HepG2 (cell line): Measurements from ENCODE around the gene ZNF546. TPM values are rescaled to one million over a fixed set of nuclear protein-coding genes. Genes with fewer than 3 reads are reported as not detected.
A peak's percentile ranks its signal among the peaks of the same experiment; 100 is the strongest.

Source experiments
- ARNT2 ChIP-seq: sonication (generic); formaldehyde crosslinking; IDR thresholded peaks from 2 replicates; pipeline ENCODE4 v1.8.0; 2022; ENCODE audit warnings: mild to moderate bottlenecking, low read depth, missing genetic modification reagents, moderate library complexity
- DMAP1 ChIP-seq: IDR thresholded peaks from 2 replicates; pipeline ENCODE4 v1.6.1; 2016
- DPF2 ChIP-seq: sonication (generic); formaldehyde crosslinking; IDR thresholded peaks from 2 replicates; pipeline ENCODE4 v1.4.0; 2020; ENCODE audit warnings: mild to moderate bottlenecking, low read depth, missing genetic modification reagents, borderline replicate concordance
- E2F5 ChIP-seq: sonication (generic); formaldehyde crosslinking; conservative IDR thresholded peaks from 2 replicates; pipeline ENCODE4 v1.4.0; 2020; ENCODE audit warnings: missing genetic modification reagents
- EEA1 ChIP-seq: sonication (generic); formaldehyde crosslinking; IDR thresholded peaks from 2 replicates; pipeline ENCODE4 v1.5.1; 2020; ENCODE audit warnings: mild to moderate bottlenecking, missing genetic modification reagents, borderline replicate concordance
- KLF16 ChIP-seq, 2 experiments: sonication (generic) in 1 of 2; formaldehyde crosslinking in 1 of 2; IDR thresholded peaks; 2 replicates each; pipeline versions ENCODE4 v1.6.1 to v1.8.0; 2016 to 2023; ENCODE audit warnings: missing genetic modification reagents in 2 of 2, missing compliant biosample characterization in 1 of 2
- NR2F6 ChIP-seq, 2 experiments: IDR thresholded peaks; 2 replicates each; pipeline ENCODE4 v1.6.1; 2016; ENCODE audit warnings: antibody characterized with exemption in 1 of 2, mild to moderate bottlenecking in 1 of 2
- PHF5A ChIP-seq: IDR thresholded peaks from one replicate; pipeline ENCODE4 v1.6.1; 2018; ENCODE audit warnings: low read depth, missing genetic modification reagents; ENCODE audit not compliant: unreplicated experiment
- PPARG ChIP-seq: conservative IDR thresholded peaks from 2 replicates; pipeline ENCODE4 v1.6.1; 2016; ENCODE audit warnings: missing biosample characterization, missing genetic modification reagents
- PRDM4 ChIP-seq: sonication (generic); formaldehyde crosslinking; IDR thresholded peaks from 2 replicates; pipeline ENCODE4 v1.9.0; 2021; ENCODE audit warnings: missing genetic modification reagents, borderline replicate concordance
- RNF219 ChIP-seq: sonication (generic); formaldehyde crosslinking; IDR thresholded peaks from 2 replicates; pipeline ENCODE4 v1.5.0; 2020; ENCODE audit warnings: mild to moderate bottlenecking, missing genetic modification reagents
- SMYD3 ChIP-seq: sonication (generic); formaldehyde crosslinking; IDR thresholded peaks from 2 replicates; pipeline ENCODE4 v1.8.1; 2023; ENCODE audit warnings: mild to moderate bottlenecking, missing genetic modification reagents
- TARDBP ChIP-seq: sonication (generic); formaldehyde crosslinking; IDR thresholded peaks from 2 replicates; pipeline ENCODE4 v1.8.0; 2022; ENCODE audit warnings: mild to moderate bottlenecking, missing genetic modification reagents
- ZNF180 ChIP-seq: sonication (generic); formaldehyde crosslinking; IDR thresholded peaks from 2 replicates; pipeline ENCODE4 v1.4.0; 2020; ENCODE audit warnings: low read depth, missing genetic modification reagents, borderline replicate concordance
- ZNF256 ChIP-seq: sonication (generic); formaldehyde crosslinking; conservative IDR thresholded peaks from 2 replicates; pipeline ENCODE4 v1.4.0; 2020; ENCODE audit warnings: missing genetic modification reagents
- ZNF30 ChIP-seq: sonication (generic); formaldehyde crosslinking; IDR thresholded peaks from 2 replicates; pipeline ENCODE4 v1.5.0; 2020; ENCODE audit warnings: mild to moderate bottlenecking, missing genetic modification reagents
- ZNF546 ChIP-seq: sonication (generic); formaldehyde crosslinking; conservative IDR thresholded peaks from 2 replicates; pipeline ENCODE4 v1.8.1; 2023; ENCODE audit warnings: mild to moderate bottlenecking, missing genetic modification reagents
- polyA plus RNA-seq, 8 experiments: library from polyadenylated mRNA; depleted of rRNA in 3 of 8; stranded (reverse) in 7 of 8; unstranded in 1 of 8; fragments of >200 nt; fragmentation: Illumina TruSeq in 4 of 8; extraction: Trizol in 4 of 8; gene quantifications; 2 replicates each; pipeline versions ENCODE4 v1.2.1 to v1.2.3, GENCODE V29; 2011 to 2016; ENCODE audit warnings: low read depth in 4 of 8, missing spikeins in 1 of 8, mixed read lengths in 1 of 8; ENCODE audit not compliant: insufficient read depth in 1 of 8
- total RNA-seq, 5 experiments: library from RNA; depleted of rRNA; stranded (reverse); fragments of >200 nt; fragmentation: Illumina TruSeq; extraction: Trizol; gene quantifications; 2 replicates each; pipeline ENCODE4 v1.2.3, GENCODE V29; 2016; ENCODE audit warnings: low read depth in 1 of 5
- TF ChIP-seq, protein P1 (sequence below): sonication (generic); formaldehyde crosslinking; IDR thresholded peaks from 2 replicates; pipeline ENCODE4 v1.4.0; 2020; ENCODE audit warnings: missing genetic modification reagents, mild to moderate bottlenecking, borderline replicate concordance
- TF ChIP-seq, protein P2 (sequence below): IDR thresholded peaks from 2 replicates; pipeline ENCODE4 v1.6.1; 2016; ENCODE audit warnings: missing compliant biosample characterization, missing genetic modification reagents, borderline replicate concordance

Gene ZNF546
- total and polyA plus RNA-seq, 2 of the 13 experiments (the other 11 are each of a cell fraction or from before 2014, with no cell fraction given): 2.2 to 4.1 TPM

DNA sequence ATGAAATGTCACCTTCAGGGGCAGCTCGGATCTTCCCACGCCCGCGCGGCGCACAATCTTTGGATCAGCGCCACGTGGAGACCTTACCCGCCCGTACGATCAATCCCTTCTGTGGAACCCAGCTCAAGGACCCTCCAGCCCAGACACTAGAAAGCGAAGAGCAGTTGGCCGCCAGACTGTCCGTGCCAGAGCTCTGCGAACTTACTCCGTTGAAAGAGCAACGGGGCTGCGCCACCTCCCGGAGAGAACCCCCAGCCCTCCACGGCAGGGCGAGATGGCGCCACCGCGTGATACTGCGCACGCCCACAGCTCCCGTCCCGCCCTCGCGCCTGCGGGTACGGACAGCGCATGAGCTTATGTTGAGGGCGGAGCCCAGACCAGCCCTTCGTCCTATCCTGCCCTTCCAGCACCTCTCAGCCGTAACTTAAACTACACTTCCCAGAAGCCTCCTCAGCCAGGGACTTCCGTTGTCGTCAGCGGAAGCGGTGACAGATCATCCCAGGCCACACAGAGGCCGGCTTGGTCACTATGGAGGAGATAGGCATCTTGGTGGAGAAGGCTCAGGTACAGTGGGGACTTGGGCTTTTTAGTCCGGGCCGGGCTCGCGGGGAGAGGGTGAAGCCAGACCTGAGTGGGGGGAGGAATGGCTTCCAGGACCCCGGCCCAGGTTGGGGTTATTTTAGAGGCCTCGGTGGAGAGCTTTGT, 26.0 kb upstream of the ZNF546 start, which contains the start of gene PSMC4 (continued):
- TF ChIP-seq, protein P1, sequence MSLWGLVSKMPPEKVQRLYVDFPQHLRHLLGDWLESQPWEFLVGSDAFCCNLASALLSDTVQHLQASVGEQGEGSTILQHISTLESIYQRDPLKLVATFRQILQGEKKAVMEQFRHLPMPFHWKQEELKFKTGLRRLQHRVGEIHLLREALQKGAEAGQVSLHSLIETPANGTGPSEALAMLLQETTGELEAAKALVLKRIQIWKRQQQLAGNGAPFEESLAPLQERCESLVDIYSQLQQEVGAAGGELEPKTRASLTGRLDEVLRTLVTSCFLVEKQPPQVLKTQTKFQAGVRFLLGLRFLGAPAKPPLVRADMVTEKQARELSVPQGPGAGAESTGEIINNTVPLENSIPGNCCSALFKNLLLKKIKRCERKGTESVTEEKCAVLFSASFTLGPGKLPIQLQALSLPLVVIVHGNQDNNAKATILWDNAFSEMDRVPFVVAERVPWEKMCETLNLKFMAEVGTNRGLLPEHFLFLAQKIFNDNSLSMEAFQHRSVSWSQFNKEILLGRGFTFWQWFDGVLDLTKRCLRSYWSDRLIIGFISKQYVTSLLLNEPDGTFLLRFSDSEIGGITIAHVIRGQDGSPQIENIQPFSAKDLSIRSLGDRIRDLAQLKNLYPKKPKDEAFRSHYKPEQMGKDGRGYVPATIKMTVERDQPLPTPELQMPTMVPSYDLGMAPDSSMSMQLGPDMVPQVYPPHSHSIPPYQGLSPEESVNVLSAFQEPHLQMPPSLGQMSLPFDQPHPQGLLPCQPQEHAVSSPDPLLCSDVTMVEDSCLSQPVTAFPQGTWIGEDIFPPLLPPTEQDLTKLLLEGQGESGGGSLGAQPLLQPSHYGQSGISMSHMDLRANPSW (CRISPR knock-in tag): peak; percentile 71
- peak; percentile 77; the same call in 1 of the 2 replicates for TF ChIP-seq TARDBP (CRISPR knock-in tag)
- TF ChIP-seq ZNF30 (CRISPR knock-in tag): no peak
- TF ChIP-seq ZNF256: peak; percentile 74; the same call in 1 of the 2 replicates
- TF ChIP-seq ARNT2 (CRISPR knock-in tag): peak; percentile 83
- TF ChIP-seq PRDM4 (CRISPR knock-in tag): no peak
- no peak for TF ChIP-seq SMYD3 (CRISPR knock-in tag)
- TF ChIP-seq, protein P2, sequence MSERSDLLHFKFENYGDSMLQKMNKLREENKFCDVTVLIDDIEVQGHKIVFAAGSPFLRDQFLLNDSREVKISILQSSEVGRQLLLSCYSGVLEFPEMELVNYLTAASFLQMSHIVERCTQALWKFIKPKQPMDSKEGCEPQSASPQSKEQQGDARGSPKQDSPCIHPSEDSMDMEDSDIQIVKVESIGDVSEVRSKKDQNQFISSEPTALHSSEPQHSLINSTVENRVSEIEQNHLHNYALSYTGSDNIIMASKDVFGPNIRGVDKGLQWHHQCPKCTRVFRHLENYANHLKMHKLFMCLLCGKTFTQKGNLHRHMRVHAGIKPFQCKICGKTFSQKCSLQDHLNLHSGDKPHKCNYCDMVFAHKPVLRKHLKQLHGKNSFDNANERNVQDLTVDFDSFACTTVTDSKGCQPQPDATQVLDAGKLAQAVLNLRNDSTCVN (CRISPR knock-in tag): 0 out of 2 replicates have a peak, but pooled peaks have one; percentile 31
- no peak; the same call in 1 of the 2 replicates for TF ChIP-seq PPARG
- no peak for TF ChIP-seq RNF219 (CRISPR knock-in tag)
- peak; percentile 85 for TF ChIP-seq PHF5A
- peak in 1 of 2 experiments; percentile 91; a peak in 2 of 4 replicates for TF ChIP-seq KLF16 (CRISPR knock-in tag; IDR thresholded peaks at IDR 0.05)
- no peak for TF ChIP-seq NR2F6 (IDR thresholded peaks at IDR 0.05)
- peak; percentile 56; the same call in 1 of the 2 replicates for TF ChIP-seq NR2F6 (CRISPR knock-in tag; IDR thresholded peaks at IDR 0.05)
- peak; percentile 83 for TF ChIP-seq DMAP1 (CRISPR knock-in tag)
- TF ChIP-seq E2F5 (CRISPR knock-in tag): peak; percentile 70; the same call in 1 of the 2 replicates
- TF ChIP-seq ZNF180 (CRISPR knock-in tag): no peak
- TF ChIP-seq EEA1 (CRISPR knock-in tag): no peak
- TF ChIP-seq DPF2: no peak
- TF ChIP-seq ZNF546 (CRISPR knock-in tag): no peak; the same call in 1 of the 2 replicates
